NCI-H510A treated with DMSO at 0.1 percent for 48 hours (cell line): ENCODE results near the gene KCNG2.
"Not testable (repeated sequence)": the region's sequence is repeated elsewhere in the genome, so short reads cannot be mapped to it uniquely, and the experiment has no call there.

Experiments used
- DNase-seq: peaks from one replicate; lab custom pipeline; 2025; lab: John Stamatoyannopoulos, UW

Gene KCNG2, protein sequence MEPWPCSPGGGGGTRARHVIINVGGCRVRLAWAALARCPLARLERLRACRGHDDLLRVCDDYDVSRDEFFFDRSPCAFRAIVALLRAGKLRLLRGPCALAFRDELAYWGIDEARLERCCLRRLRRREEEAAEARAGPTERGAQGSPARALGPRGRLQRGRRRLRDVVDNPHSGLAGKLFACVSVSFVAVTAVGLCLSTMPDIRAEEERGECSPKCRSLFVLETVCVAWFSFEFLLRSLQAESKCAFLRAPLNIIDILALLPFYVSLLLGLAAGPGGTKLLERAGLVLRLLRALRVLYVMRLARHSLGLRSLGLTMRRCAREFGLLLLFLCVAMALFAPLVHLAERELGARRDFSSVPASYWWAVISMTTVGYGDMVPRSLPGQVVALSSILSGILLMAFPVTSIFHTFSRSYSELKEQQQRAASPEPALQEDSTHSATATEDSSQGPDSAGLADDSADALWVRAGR

DNA sequence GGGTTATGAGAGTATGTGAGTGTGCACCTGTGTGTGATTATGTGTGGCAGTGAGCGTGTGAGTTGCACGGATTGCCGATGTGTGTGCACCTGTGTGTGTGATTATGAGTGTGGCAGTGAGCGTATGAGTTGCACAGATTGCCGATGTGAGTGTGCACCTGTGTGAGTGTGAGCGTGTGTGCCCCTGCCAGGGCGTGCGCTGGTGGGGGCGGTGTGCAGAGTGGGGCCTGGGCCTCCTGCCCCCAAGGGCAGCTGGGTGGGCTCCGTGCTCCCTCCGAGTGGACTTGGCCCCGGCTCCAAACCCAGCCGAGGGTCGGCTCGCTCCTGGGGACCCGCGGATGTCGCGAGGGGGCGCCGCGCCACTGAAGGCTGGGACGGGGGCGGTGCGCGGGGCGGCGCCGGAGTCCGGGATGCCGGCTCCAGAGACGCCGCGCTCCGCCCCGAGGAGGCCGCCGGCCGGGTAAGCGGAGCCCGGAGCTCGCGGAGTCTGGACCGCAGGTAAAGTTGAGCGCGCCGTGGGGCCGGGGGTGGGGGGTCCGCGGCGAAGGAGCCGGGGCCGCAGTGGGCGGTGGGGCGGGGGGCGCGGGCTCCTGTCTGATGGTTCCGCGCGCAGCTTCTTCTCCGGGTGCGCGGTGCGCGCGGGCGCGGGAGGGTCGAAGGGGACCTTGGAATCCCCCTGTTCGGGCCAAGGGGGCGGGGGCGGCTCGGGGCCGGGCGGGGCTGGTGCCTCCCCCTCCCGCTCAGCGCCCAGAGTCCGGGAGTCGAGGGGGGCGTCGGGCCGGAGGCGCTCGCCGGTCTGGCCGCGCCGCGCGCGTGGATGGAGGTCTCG lies at the start of gene KCNG2:
TSS of gene KCNG2 (plus strand) at position 421 of the 828 bp plus-strand sequence. CDS start 65,730 bp downstream, outside the sequence.
- DNase-seq, result no peak

DNA sequence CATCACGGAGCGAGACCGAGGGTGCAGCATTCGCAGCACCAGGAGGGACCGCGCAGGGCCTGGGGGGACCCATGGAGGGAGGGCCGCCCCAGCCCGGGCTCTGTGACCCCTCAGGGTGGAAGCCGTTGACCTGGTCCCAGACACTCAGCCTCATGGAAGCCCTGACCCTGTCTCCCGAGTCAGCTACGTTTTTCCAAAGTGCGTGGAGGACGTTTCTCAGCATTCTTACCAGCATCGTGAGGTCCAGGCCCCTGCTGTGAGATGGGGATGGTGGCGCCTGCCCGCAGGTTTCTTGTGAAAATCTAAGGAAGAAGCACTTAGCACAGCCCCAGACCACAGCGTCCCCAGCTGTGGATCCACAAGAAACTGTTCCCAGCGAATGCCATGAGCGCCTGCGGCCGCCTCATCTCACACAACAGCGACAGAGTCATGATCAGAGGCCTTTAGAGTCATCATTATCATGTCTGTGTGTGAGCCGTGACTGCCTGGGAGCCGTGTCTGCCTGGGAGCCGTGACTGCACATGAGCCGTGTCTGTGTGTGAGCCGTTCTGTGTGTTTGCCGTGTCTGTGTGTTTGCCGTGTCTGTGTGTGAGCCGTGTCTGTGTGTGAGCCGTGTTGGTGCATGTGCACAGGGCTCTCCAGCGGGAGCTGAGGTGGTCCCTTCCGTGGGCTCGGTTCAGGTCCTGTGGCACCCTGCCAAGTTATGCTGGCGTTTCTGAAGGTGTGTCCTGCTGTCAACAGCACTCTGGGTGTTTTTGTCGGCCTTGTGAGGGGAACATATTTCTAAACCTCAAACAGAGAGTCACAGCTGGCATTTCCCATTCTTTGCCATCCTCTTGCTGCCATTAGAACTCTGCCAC lies 49.2 kb upstream of the KCNG2 start:
- no peak for DNase-seq

- no peak for DNase-seq
Measured at GRCh38 chr18:79749251-79750191, 48.2 kb upstream of the KCNG2 start.

- no peak for DNase-seq
Measured at GRCh38 chr18:79750980-79751571, 46.7 kb upstream of the KCNG2 start.

DNA sequence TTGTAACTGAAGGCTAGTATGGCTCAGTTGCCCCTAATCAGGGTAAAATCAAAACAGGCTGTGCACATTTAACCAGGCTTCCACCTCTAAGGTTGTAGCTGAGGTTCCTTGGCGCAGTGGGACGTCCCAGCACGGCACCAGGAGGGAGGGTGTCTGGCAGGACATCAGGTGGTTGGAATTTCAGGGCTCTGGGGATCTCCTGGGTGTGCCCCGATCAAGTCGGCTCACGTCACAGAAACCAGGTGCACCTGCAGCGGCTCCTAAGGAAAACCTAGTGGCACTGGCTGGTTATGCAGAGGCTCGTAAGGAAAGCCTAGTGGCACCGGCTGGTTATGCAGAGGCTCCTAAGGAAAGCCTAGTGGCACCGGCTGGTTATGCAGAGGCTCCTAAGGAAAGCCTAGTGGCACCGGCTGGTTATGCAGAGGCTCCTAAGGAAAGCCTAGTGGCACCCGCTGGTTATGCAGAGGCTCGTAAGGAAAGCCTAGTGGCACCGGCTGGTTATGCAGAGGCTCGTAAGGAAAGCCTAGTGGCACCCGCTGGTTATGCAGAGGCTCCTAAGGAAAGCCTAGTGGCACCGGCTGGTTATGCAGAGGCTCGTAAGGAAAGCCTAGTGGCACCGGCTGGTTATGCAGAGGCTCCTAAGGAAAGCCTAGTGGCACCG lies 45.7 kb upstream of the KCNG2 start:
- DNase-seq, result not testable (repeated sequence)

- not testable (repeated sequence) for DNase-seq
Measured at GRCh38 chr18:79752946-79753345, 44.8 kb upstream of the KCNG2 start.

DNA sequence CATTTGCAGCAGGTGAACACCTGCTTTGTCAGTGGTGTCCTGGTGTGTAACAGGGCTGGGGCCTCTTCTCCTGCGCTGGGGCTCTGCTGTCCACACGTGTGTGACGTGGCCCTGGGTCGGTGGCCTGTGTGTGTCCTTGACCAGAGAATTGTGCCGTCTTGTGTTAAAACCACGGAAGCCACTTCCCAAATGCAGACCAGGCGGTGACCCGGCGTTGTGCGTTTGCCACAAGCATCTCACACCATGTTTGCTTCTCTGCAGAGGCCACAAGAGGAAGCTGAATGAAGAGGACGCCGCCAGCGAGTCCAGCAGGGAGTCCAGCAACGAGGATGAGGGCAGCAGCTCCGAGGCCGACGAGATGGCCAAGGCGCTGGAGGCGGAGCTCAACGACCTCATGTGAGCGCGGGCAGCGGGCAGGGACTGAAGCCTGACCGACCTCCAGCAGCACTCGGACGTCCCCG lies 44.3 kb upstream of the KCNG2 start:
- no peak for DNase-seq

DNA sequence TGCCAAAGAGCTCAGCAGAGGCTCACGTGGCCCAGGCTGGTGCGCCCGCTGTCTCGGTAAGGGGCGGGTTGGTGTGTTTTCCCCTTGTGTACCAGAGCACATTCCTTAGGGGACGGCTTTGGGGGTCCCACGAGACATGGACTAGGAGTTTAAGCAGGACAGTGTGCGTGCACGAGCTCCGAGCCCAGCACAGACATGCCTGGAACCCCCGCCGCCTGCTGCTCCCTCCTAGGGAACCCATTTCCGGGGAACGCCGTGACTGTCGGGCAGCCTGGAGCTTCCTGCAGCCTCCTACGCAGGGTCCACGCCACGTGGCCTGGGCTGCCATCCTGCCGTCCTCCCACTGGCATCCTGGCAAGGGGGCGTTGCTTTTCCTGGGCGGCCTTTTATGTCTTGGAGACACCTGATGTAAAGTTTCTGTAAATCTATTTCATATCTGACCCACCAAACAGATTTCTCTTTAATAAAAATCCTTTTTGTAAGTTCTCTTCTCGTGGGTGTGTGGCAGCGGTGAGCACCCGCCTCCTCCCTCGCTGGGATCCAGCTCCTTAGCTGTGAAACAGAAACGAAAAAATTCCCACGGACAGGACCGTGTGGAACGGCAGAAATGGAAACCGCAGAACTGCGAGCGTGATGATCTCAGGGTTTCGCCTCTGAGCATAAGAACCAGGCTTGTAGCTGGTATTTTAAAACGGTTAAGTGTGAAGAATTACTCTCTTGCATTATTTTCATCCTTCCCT lies 43.5 kb upstream of the KCNG2 start:
- no peak for DNase-seq

GRCh38 chr18:79754831-79755351 lies 42.8 kb upstream of the KCNG2 start:
- DNase-seq, result no peak

DNA sequence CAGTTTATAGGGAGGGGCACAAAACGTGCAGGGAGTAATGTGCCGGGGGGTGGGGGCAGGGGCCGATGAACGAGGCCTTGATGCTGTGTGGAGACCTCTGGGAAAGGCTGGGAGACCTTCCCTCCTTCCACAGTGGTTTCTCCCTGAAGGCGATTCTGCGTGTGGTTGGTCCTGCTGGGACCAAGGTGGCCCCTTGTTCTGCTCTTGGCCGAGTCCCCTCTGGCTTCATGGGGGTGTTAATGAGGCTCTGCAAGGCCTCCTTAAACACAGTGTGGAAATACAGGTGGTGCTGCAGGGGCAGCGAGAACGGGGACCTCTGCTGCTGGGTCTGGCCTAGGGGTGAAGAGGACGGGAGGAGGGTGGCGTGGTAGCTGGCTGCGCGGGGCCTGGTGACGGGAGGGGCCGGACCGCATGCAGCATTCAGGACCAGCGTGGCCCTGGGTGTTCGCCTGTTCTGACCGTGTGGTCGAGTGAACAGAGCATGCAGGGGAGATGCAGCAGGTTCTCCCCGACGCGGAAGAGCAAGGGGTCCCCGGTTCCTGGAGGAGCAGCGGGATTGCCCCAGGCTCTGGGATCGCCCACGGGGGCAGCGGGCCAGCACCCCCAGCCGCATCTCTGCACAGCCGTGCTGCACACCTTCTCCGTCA lies 42.1 kb upstream of the KCNG2 start:
- no peak for DNase-seq

DNA sequence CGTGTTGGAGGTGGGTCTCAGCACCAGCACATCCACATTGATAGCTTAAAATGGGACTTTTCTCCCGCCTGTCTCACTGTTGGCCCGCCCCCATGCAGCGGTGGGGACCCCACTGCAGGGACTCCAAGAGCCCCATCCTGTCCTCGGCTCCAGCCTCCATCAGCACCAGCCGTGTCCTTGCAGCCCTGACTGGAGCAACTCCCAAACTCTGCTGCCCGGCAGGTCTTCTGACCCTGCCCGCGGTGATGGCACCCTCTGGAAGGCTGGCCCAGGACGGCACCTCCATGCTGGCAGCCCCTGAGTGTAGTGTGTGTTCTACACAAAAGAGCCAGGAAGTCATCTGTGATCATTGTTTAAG lies 41.6 kb upstream of the KCNG2 start:
- DNase-seq, result no peak

DNA sequence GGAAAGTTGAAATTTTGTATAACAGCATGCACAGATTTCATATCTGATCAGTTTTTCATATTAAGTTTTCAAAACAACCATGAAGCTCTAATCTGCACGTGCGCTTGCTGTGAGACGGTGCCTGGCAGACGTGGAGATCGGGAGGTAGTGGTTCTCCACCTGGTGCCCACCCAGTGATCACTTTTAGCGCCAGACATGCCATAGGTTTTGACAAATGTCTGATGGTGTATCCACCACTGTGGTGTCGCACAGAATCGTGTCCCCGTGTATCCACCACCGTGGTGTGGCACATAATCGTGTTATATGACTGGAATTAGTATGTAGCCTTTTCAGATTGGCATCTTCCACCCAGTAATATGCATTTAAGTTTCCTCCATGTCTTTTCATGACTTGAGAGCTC lies 40.9 kb upstream of the KCNG2 start:
- no peak for DNase-seq

GRCh38 chr18:79760348-79760747 lies 37.4 kb upstream of the KCNG2 start:
- no peak for DNase-seq

GRCh38 chr18:79760881-79761280 lies 36.9 kb upstream of the KCNG2 start:
- DNase-seq, result no peak

DNA sequence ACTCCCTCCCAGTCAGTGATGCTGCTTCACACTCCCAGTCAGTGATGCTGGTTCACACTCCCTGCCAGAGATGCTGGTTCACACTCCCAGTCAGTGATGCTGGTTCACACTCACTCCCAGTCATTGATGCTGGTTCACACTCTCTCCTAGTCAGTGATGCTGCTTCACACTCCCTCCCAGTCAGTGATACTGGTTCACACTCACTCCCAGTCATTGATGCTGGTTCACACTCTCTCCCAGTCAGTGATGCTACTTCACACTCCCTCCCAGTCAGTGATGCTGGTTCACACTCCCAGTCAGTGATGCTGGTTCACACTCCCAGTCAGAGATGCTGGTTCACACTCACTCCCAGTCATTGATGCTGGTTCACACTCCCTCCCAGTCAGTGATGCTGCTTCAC lies 34.3 kb upstream of the KCNG2 start:
- no peak for DNase-seq

DNA sequence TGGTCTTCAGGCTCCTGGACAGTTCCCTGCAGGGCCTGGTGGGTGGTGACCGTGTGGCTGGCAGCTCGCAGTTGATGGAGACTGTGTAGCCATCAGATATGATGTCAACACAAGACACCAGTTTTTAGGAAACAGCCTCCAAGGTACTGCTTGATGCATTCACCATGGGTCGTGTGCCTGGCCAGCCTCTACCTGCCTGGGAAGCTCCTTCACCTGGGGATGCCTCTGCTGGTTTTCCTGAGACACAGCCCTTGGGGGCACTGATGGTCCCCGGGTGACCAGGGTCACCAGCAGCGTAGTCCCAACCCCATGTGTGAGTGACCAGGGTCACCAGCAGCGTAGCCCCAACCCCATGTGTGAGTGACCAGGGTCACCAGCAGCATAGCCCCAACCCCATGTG lies 33.6 kb upstream of the KCNG2 start:
- DNase-seq, result no peak

DNA sequence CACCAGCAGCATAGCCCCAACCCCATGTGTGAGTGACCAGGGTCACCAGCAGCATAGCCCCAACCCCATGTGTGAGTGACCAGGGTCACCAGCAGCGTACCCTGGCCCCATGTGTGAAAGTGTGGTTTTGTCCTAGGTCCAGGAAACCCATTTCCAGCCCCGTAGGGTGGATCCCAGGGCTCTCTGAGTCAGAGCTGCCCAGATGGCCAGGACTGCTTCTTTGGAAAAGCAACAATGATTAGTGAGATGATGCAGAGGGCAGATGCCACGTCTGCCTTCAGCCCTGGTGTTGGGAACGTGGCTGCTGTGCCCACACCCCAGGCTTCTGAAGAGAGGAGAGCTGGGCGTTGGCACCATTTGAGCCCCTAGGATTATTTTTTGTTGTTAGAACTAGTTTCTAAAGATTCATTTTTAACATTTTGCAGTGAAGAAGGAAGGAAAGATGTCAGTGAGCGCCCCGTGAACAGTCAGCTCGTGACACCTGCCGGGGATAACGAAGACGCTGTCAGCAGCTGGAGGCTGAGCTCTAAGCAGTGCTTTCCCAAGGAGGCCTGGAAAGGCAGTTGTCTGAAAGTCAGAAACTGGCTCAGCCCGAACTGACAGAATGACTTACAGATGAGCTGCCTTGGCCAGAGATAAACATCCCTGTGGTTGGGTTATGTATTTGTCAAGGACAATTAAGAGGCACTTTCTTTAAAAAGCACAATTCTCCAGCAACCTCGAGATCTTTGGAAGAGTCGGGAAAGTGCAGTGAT lies 32.1 kb upstream of the KCNG2 start:
- DNase-seq, result no peak

DNA sequence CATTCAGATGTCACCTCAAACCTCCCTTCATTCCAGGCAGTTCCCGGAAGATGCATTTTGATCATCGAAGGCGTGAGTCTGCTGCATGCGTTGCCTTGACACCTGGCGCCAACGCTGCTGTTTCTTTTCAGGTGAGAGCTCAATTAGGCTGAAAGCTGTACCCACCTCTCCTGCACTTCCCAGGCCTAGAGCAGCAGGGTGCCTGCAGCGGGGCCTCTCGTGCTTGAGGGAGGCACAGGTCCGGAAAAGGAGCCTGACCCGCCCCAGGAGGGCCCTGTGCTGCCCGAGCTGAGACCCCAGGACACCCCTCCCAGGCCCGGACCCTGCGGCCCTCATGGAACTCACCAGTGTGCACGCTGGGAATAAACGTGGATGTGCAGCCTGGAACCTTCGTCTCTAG lies 31.4 kb upstream of the KCNG2 start:
- no peak for DNase-seq
